Loucy (cell line): ENCODE results near the gene LDLRAD4.

Experiments
- H2AFZ ChIP-seq: fragments of 200-600 bp; sonication (generic); 2 replicates; pipeline ENCODE4 v1.6.0; 2016; ENCODE audit warnings: antibody characterized with exemption, mild to moderate bottlenecking, low read length, moderate library complexity
- H3F3A ChIP-seq: fragments of 200-600 bp; 2 replicates; pipeline ENCODE4 v1.6.0; 2016; ENCODE audit warnings: antibody characterized with exemption, low read depth, mild to moderate bottlenecking
- H3K27me3 ChIP-seq: fragments of 200-600 bp; sonication (generic); 2 replicates; pipeline ENCODE4 v1.6.1; 2014; ENCODE audit warnings: low read length, mild to moderate bottlenecking; ENCODE audit not compliant: insufficient read depth, poor library complexity, severe bottlenecking
- H3K36me3 ChIP-seq: fragments of 200-600 bp; sonication (generic); 2 replicates; pipeline ENCODE4 v1.6.1; 2016; ENCODE audit warnings: low read length; ENCODE audit not compliant: insufficient read depth
- H3K4me1 ChIP-seq: fragments of 200-600 bp; sonication (generic); 2 replicates; pipeline ENCODE4 v1.5.1; 2014; ENCODE audit warnings: low read length, mild to moderate bottlenecking; ENCODE audit not compliant: insufficient read depth, poor library complexity, severe bottlenecking
- H3K4me2 ChIP-seq: fragments of 200-600 bp; sonication (generic); 2 replicates; pipeline ENCODE4 v1.6.0; 2014; ENCODE audit warnings: antibody characterized with exemption, low read length, low read depth, mild to moderate bottlenecking; ENCODE audit not compliant: poor library complexity, severe bottlenecking
- H3K4me3 ChIP-seq: fragments of 200-600 bp; sonication (generic); 2 replicates; pipeline ENCODE4 v1.5.1; 2014; ENCODE audit warnings: low read length, mild to moderate bottlenecking, mixed read lengths; ENCODE audit not compliant: poor library complexity, severe bottlenecking
- H3K79me2 ChIP-seq: fragments of 200-600 bp; sonication (generic); 2 replicates; pipeline ENCODE4 v1.6.1; 2014; ENCODE audit warnings: low read length; ENCODE audit not compliant: insufficient read depth
- H3K9ac ChIP-seq: fragments of 200-600 bp; sonication (generic); 2 replicates; pipeline ENCODE4 v1.6.0; 2014; ENCODE audit warnings: mild to moderate bottlenecking, low read depth, low read length, moderate library complexity; ENCODE audit not compliant: poor library complexity, severe bottlenecking
- H3K9me2 ChIP-seq: fragments of 200-600 bp; sonication (generic); replicated peaks from 2 replicates; pipeline ENCODE4 v1.6.1; 2016; ENCODE audit warnings: low read depth, low read length, mixed read lengths
- H3K9me3 ChIP-seq: fragments of 200-600 bp; sonication (generic); 2 replicates; pipeline ENCODE4 v1.6.1; 2014; ENCODE audit warnings: mild to moderate bottlenecking, antibody characterized with exemption, low read length, low read depth; ENCODE audit not compliant: insufficient read depth
- H4K20me1 ChIP-seq: fragments of 200-600 bp; sonication (generic); 2 replicates; pipeline ENCODE4 v1.6.0; 2014; ENCODE audit warnings: antibody characterized with exemption, low read length, mild to moderate bottlenecking; ENCODE audit not compliant: insufficient read depth, poor library complexity, severe bottlenecking
- EZH2phosphoT487 ChIP-seq: fragments of 200-600 bp; IDR thresholded peaks from 2 replicates; pipeline ENCODE4 v1.6.1; 2018; ENCODE audit warnings: antibody characterized with exemption, mild to moderate bottlenecking, moderate library complexity, borderline replicate concordance
- TF ChIP-seq, protein P1 (sequence below): fragments of 200-600 bp; sonication (generic); conservative IDR thresholded peaks from 2 replicates; pipeline ENCODE4 v1.5.1; 2014; ENCODE audit warnings: mild to moderate bottlenecking, antibody characterized with exemption, low read length

The LDLRAD4 gene

DNA sequence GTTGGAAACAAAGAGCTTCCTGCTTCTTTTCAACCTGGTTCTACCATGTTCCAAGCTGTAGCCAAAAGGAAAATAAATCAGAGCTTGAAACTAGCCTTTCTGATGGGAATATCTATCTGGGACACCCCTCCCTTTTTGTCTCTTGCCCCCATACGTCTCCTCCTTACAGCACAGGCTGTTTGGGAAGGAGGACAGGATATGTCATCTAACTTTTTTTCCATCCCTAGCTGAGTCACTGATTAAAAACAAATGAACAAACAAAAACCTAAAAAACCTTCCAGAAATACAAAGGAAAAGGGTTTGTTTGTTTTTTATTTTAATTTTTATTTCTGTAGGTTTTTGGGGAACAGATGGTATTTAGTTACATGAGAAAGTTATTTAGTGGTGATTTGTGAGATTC is 356.2 kb downstream of the LDLRAD4 start:
- Histone ChIP-seq H3K79me2 (0 out of 2 replicates have a peak, but pooled peaks cover 5% of the 10 kb centered on the region), H3K4me2 (no peak overlapping the region), H3K27me3 (no peaks in the 10 kb centered on the region), H4K20me1 (no peaks in the 10 kb centered on the region), H3K9ac (no peak overlapping the region), H3K9me3 (no peaks in the 10 kb centered on the region), H3K36me3 (no peaks in the 10 kb centered on the region), H3K4me1 (peaks cover 13% of the 10 kb centered on the region), H3K4me3 (no peak overlapping the region), H2AFZ (no peak overlapping the region), H3F3A (no peaks in the 10 kb centered on the region), H3K9me2 (no peaks in the 10 kb centered on the region)
- TF ChIP-seq EZH2phosphoT487: no peak
- TF ChIP-seq, protein P1, sequence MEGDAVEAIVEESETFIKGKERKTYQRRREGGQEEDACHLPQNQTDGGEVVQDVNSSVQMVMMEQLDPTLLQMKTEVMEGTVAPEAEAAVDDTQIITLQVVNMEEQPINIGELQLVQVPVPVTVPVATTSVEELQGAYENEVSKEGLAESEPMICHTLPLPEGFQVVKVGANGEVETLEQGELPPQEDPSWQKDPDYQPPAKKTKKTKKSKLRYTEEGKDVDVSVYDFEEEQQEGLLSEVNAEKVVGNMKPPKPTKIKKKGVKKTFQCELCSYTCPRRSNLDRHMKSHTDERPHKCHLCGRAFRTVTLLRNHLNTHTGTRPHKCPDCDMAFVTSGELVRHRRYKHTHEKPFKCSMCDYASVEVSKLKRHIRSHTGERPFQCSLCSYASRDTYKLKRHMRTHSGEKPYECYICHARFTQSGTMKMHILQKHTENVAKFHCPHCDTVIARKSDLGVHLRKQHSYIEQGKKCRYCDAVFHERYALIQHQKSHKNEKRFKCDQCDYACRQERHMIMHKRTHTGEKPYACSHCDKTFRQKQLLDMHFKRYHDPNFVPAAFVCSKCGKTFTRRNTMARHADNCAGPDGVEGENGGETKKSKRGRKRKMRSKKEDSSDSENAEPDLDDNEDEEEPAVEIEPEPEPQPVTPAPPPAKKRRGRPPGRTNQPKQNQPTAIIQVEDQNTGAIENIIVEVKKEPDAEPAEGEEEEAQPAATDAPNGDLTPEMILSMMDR: no peak

- no peak for TF ChIP-seq EZH2phosphoT487
- TF ChIP-seq, protein P1: no peak
- no peak overlapping the region for H3K4me3 ChIP-seq
- no peaks in the 10 kb centered on the region for H3K9me2 ChIP-seq
- no peaks in the 10 kb centered on the region for H3K27me3 ChIP-seq
- no peaks in the 10 kb centered on the region for H4K20me1 ChIP-seq
- H3K9ac ChIP-seq: no peak overlapping the region
- peaks cover 25% of the 10 kb centered on the region for H3K4me1 ChIP-seq
- H3K9me3 ChIP-seq: no peaks in the 10 kb centered on the region
- H3K36me3 ChIP-seq: no peaks in the 10 kb centered on the region
- no peak overlapping the region for H2AFZ ChIP-seq
- H3K4me2 ChIP-seq: no peak overlapping the region
- peaks cover 19% of the 10 kb centered on the region for H3K79me2 ChIP-seq
- H3F3A ChIP-seq: no peaks in the 10 kb centered on the region
Measured at GRCh38 chr18:13576598-13576997, 358.0 kb downstream of the LDLRAD4 start.

GRCh38 chr18:13577091-13577697 is 358.6 kb downstream of the LDLRAD4 start:
- peaks cover 25% of the 10 kb centered on the region for H3K79me2 ChIP-seq
- no peaks in the 10 kb centered on the region for H3K27me3 ChIP-seq
- no peak overlapping the region for H3K4me2 ChIP-seq
- no peaks in the 10 kb centered on the region for H4K20me1 ChIP-seq
- H3K4me3 ChIP-seq: no peak overlapping the region
- peaks cover 25% of the 10 kb centered on the region for H3K4me1 ChIP-seq
- TF ChIP-seq, protein P1: no peak
- no peak for TF ChIP-seq EZH2phosphoT487
- no peaks in the 10 kb centered on the region for H3K9me2 ChIP-seq
- H2AFZ ChIP-seq: no peak overlapping the region
- H3K9me3 ChIP-seq: no peaks in the 10 kb centered on the region
- H3K9ac ChIP-seq: no peak overlapping the region
- no peaks in the 10 kb centered on the region for H3K36me3 ChIP-seq
- no peaks in the 10 kb centered on the region for H3F3A ChIP-seq
